Activated naive CD8-positive, alpha-beta T cell treated with anti-CD3 and anti-CD28 coated beads for 36 hours (primary cell): ENCODE results near the gene MBOAT2. TPM values are rescaled to one million over a fixed set of nuclear protein-coding genes. Genes with fewer than 3 reads are reported as not detected.
"Not testable (repeated sequence)": the region's sequence is repeated elsewhere in the genome, so short reads cannot be mapped to it uniquely, and the experiment has no call there.

ENCODE experiments used
- DNase-seq: peaks from one replicate; pipeline ENCODE4 v3.0.0; 2021
- H3K27ac Mint-ChIP-seq: one replicate; pipeline ENCODE4 v1.8.0; 2022; ENCODE audit warnings: mild to moderate bottlenecking, moderate library complexity, mixed read lengths
- H3K27me3 Mint-ChIP-seq: one replicate; pipeline ENCODE4 v1.8.0; 2022; ENCODE audit warnings: mild to moderate bottlenecking, mixed read lengths
- H3K36me3 Mint-ChIP-seq: one replicate; pipeline ENCODE4 v1.8.0; 2021; ENCODE audit warnings: mild to moderate bottlenecking, mixed read lengths
- H3K4me1 Mint-ChIP-seq: one replicate; pipeline ENCODE4 v1.8.0; 2021; ENCODE audit warnings: mixed read lengths
- H3K4me3 Mint-ChIP-seq: one replicate; pipeline ENCODE4 v1.8.0; 2022; ENCODE audit warnings: mild to moderate bottlenecking, moderate library complexity, mixed read lengths
- H3K9me3 Mint-ChIP-seq: one replicate; pipeline ENCODE4 v1.8.0; 2022; ENCODE audit warnings: mixed read lengths
- total RNA-seq, 2 experiments: library from RNA; stranded (reverse); gene quantifications; one replicate each; pipeline ENCODE4 v1.2.3, GENCODE V29; 2021

Gene MBOAT2
- total RNA-seq, 2 experiments from 2014 or later, result 2.0 to 2.1 TPM

- peaks cover 4% of the 10 kb centered on the region for H3K36me3 Mint-ChIP-seq
Measured at GRCh38 chr2:8966123-8966908, 37.2 kb downstream of the MBOAT2 start.

GRCh38 chr2:8965216-8965969, 38.1 kb downstream of the MBOAT2 start:
- Mint-ChIP-seq H3K27me3 (peaks cover 10% of the 10 kb centered on the region), H3K4me3 (no peak overlapping the region), H3K36me3 (peaks cover 4% of the 10 kb centered on the region), H3K9me3 (peaks cover 5% of the 10 kb centered on the region), H3K4me1 (no peaks in the 10 kb centered on the region), H3K27ac (no peak overlapping the region)
- no peak for DNase-seq

More at GRCh38 chr2:8966123-8966908, 37.2 kb downstream of the MBOAT2 start:
- DNase-seq, result no peak
- Mint-ChIP-seq H3K9me3 (peaks cover 5% of the 10 kb centered on the region), H3K27me3 (peaks cover 11% of the 10 kb centered on the region), H3K27ac (no peak overlapping the region), H3K4me3 (no peak overlapping the region), H3K4me1 (no peaks in the 10 kb centered on the region)

- Mint-ChIP-seq H3K27ac (no peak overlapping the region), H3K4me3 (no peak overlapping the region), H3K4me1 (no peaks in the 10 kb centered on the region), H3K36me3 (no peaks in the 10 kb centered on the region), H3K9me3 (no peaks in the 10 kb centered on the region), H3K27me3 (no peaks in the 10 kb centered on the region)
- no peak for DNase-seq
Measured at GRCh38 chr2:8962890-8963289, 40.6 kb downstream of the MBOAT2 start.

- Mint-ChIP-seq H3K27ac (no peak overlapping the region), H3K36me3 (peaks cover 5% of the 10 kb centered on the region), H3K4me1 (no peaks in the 10 kb centered on the region)
Measured at GRCh38 chr2:8957628-8958027, 45.9 kb downstream of the MBOAT2 start.

GRCh38 chr2:8956774-8957173, 46.7 kb downstream of the MBOAT2 start:
- Mint-ChIP-seq H3K4me3 (no peak overlapping the region), H3K9me3 (peaks cover 19% of the 10 kb centered on the region), H3K27me3 (peaks cover 8% of the 10 kb centered on the region), H3K36me3 (peaks cover 5% of the 10 kb centered on the region), H3K27ac (no peak overlapping the region), H3K4me1 (no peaks in the 10 kb centered on the region)
- DNase-seq, result no peak

More at GRCh38 chr2:8957628-8958027, 45.9 kb downstream of the MBOAT2 start:
- Mint-ChIP-seq H3K27me3 (peaks cover 5% of the 10 kb centered on the region), H3K9me3 (peaks cover 16% of the 10 kb centered on the region), H3K4me3 (no peak overlapping the region)
- no peak for DNase-seq

GRCh38 chr2:8954990-8955389, 48.5 kb downstream of the MBOAT2 start:
- H3K27me3 Mint-ChIP-seq, result peaks cover 13% of the 10 kb centered on the region
- DNase-seq, result no peak
- peaks cover 5% of the 10 kb centered on the region for H3K36me3 Mint-ChIP-seq
- no peaks in the 10 kb centered on the region for H3K4me1 Mint-ChIP-seq
- peaks cover 23% of the 10 kb centered on the region for H3K9me3 Mint-ChIP-seq
- H3K4me3 Mint-ChIP-seq, result no peak overlapping the region
- H3K27ac Mint-ChIP-seq, result no peak overlapping the region

GRCh38 chr2:8953525-8953924, 50.0 kb downstream of the MBOAT2 start:
- no peak overlapping the region for H3K27ac Mint-ChIP-seq
- H3K27me3 Mint-ChIP-seq, result peaks cover 13% of the 10 kb centered on the region
- peaks cover 25% of the 10 kb centered on the region for H3K9me3 Mint-ChIP-seq
- H3K36me3 Mint-ChIP-seq, result peaks cover 5% of the 10 kb centered on the region
- DNase-seq, result no peak
- no peaks in the 10 kb centered on the region for H3K4me1 Mint-ChIP-seq
- H3K4me3 Mint-ChIP-seq, result no peak overlapping the region

- Mint-ChIP-seq H3K4me3 (no peak overlapping the region), H3K36me3 (no peaks in the 10 kb centered on the region), H3K27ac (no peak overlapping the region), H3K27me3 (no peaks in the 10 kb centered on the region), H3K9me3 (peaks cover 2% of the 10 kb centered on the region), H3K4me1 (no peaks in the 10 kb centered on the region)
- DNase-seq, result no peak
Measured at GRCh38 chr2:8939486-8940114, 63.9 kb downstream of the MBOAT2 start.

GRCh38 chr2:8938384-8938783, 65.1 kb downstream of the MBOAT2 start:
- Mint-ChIP-seq H3K36me3 (no peaks in the 10 kb centered on the region), H3K9me3 (peaks cover 2% of the 10 kb centered on the region), H3K4me3 (no peak overlapping the region), H3K4me1 (no peaks in the 10 kb centered on the region), H3K27ac (no peak overlapping the region), H3K27me3 (no peaks in the 10 kb centered on the region)
- DNase-seq, result no peak

- H3K9me3 Mint-ChIP-seq, result peaks cover 2% of the 10 kb centered on the region
- H3K4me3 Mint-ChIP-seq, result no peak overlapping the region
- no peaks in the 10 kb centered on the region for H3K4me1 Mint-ChIP-seq
- no peak overlapping the region for H3K27ac Mint-ChIP-seq
- H3K36me3 Mint-ChIP-seq, result no peaks in the 10 kb centered on the region
- no peak for DNase-seq
- no peaks in the 10 kb centered on the region for H3K27me3 Mint-ChIP-seq
Measured at GRCh38 chr2:8935982-8936381, 67.5 kb downstream of the MBOAT2 start.

GRCh38 chr2:8934338-8934737, 69.1 kb downstream of the MBOAT2 start:
- H3K27me3 Mint-ChIP-seq, result no peaks in the 10 kb centered on the region
- H3K27ac Mint-ChIP-seq, result no peak overlapping the region

GRCh38 chr2:8932702-8933101, 70.8 kb downstream of the MBOAT2 start:
- H3K4me3 Mint-ChIP-seq, result no peak overlapping the region
- no peaks in the 10 kb centered on the region for H3K36me3 Mint-ChIP-seq
- no peaks in the 10 kb centered on the region for H3K9me3 Mint-ChIP-seq
- DNase-seq, result no peak
- no peaks in the 10 kb centered on the region for H3K4me1 Mint-ChIP-seq
- H3K27ac Mint-ChIP-seq, result no peak overlapping the region
- H3K27me3 Mint-ChIP-seq, result no peaks in the 10 kb centered on the region

More at GRCh38 chr2:8934338-8934737, 69.1 kb downstream of the MBOAT2 start:
- DNase-seq, result no peak
- Mint-ChIP-seq H3K36me3 (no peaks in the 10 kb centered on the region), H3K4me3 (no peak overlapping the region), H3K9me3 (peaks cover 2% of the 10 kb centered on the region), H3K4me1 (no peaks in the 10 kb centered on the region)

GRCh38 chr2:8930185-8930584, 73.3 kb downstream of the MBOAT2 start:
- not testable (repeated sequence) for H3K27ac Mint-ChIP-seq, H3K4me1 Mint-ChIP-seq, H3K4me3 Mint-ChIP-seq, H3K36me3 Mint-ChIP-seq, DNase-seq, H3K27me3 Mint-ChIP-seq, H3K9me3 Mint-ChIP-seq

GRCh38 chr2:8929128-8929527, 74.4 kb downstream of the MBOAT2 start:
- no peak for DNase-seq
- Mint-ChIP-seq H3K36me3 (no peaks in the 10 kb centered on the region), H3K9me3 (no peaks in the 10 kb centered on the region), H3K4me1 (no peaks in the 10 kb centered on the region), H3K27me3 (no peaks in the 10 kb centered on the region), H3K27ac (no peak overlapping the region), H3K4me3 (no peak overlapping the region)
